Neural cell (in vitro differentiated cells): ENCODE data around the gene RIN3. TPM values are rescaled to one million over a fixed set of nuclear protein-coding genes. Genes with fewer than 3 reads are reported as not detected.

Source experiments
- H2AFZ ChIP-seq: fragments of 200-600, 300-800 bp; sonication (generic), shearing (Covaris generic); 2 replicates; pipeline ENCODE4 v1.6.0; 2014; ENCODE audit warnings: low read depth, mild to moderate bottlenecking, antibody characterized with exemption, low read length, moderate library complexity
- H3F3A ChIP-seq: fragments of 200-600 bp; shearing (Covaris generic); 2 replicates; pipeline ENCODE4 v1.6.1; 2016; ENCODE audit warnings: mild to moderate bottlenecking, moderate library complexity, mixed read lengths, antibody characterized with exemption, low read length; ENCODE audit not compliant: insufficient read depth, poor library complexity, severe bottlenecking
- H3K27ac ChIP-seq: fragments of 200-600, 300-800 bp; sonication (generic), shearing (Covaris generic); 2 replicates; pipeline ENCODE4 v1.5.1; 2014; ENCODE audit warnings: mild to moderate bottlenecking, low read length, moderate library complexity
- H3K27me3 ChIP-seq: fragments of 300-800, 200-600 bp; sonication (generic), shearing (Covaris generic); 2 replicates; pipeline ENCODE4 v1.6.0; 2014; ENCODE audit warnings: mild to moderate bottlenecking, low read depth, low read length, moderate library complexity; ENCODE audit not compliant: insufficient read depth
- H3K36me3 ChIP-seq: fragments of 300-800, 200-600 bp; sonication (generic), shearing (Covaris generic); 2 replicates; pipeline ENCODE4 v1.5.1; 2014; ENCODE audit warnings: mild to moderate bottlenecking, antibody characterized with exemption, low read length, moderate library complexity; ENCODE audit not compliant: insufficient read depth
- H3K4me2 ChIP-seq: fragments of 300-800, 200-600 bp; sonication (generic), shearing (Covaris generic); 2 replicates; pipeline ENCODE4 v1.6.0; 2014; ENCODE audit warnings: mild to moderate bottlenecking, low read length
- H3K4me3 ChIP-seq: fragments of 300-800, 200-600 bp; sonication (generic), shearing (Covaris generic); 2 replicates; pipeline ENCODE4 v1.5.1; 2014; ENCODE audit warnings: mild to moderate bottlenecking, low read length, moderate library complexity
- H3K79me2 ChIP-seq: fragments of 200-600 bp; shearing (Covaris generic); replicated peaks from 2 replicates; pipeline ENCODE4 v1.6.0; 2014; ENCODE audit warnings: mild to moderate bottlenecking, low read length, moderate library complexity; ENCODE audit not compliant: insufficient read depth
- H3K9ac ChIP-seq: fragments of 300-800, 200-600 bp; sonication (generic), shearing (Covaris generic); 2 replicates; pipeline ENCODE4 v1.6.1; 2016; ENCODE audit warnings: mild to moderate bottlenecking, low read length, mixed read lengths
- H3K9me2 ChIP-seq: fragments of 200-600 bp; shearing (Covaris generic); 2 replicates; pipeline ENCODE4 v1.6.1; 2016; ENCODE audit warnings: mild to moderate bottlenecking, low read length, mixed read lengths; ENCODE audit not compliant: insufficient read depth
- H3K9me3 ChIP-seq: fragments of 200-600, 300-800 bp; sonication (generic), shearing (Covaris generic); 2 replicates; pipeline ENCODE4 v1.6.1; 2016; ENCODE audit warnings: mild to moderate bottlenecking, mixed run types, low read length, moderate library complexity, mixed read lengths
- H4K20me1 ChIP-seq: fragments of 200-600 bp; shearing (Covaris generic); 2 replicates; pipeline ENCODE4 v1.6.1; 2016; ENCODE audit warnings: mild to moderate bottlenecking, mixed run types; ENCODE audit not compliant: insufficient read depth
- CTCF ChIP-seq: fragments of 450-650 bp; IDR thresholded peaks from 2 replicates; pipeline ENCODE4 v1.5.1; 2014; ENCODE audit warnings: antibody characterized with exemption, mild to moderate bottlenecking, moderate library complexity; ENCODE audit not compliant: poor library complexity, severe bottlenecking
- EP300 ChIP-seq: fragments of 450-650 bp; conservative IDR thresholded peaks from 2 replicates; pipeline ENCODE4 v1.6.1; 2014; ENCODE audit warnings: antibody characterized with exemption, mild to moderate bottlenecking, moderate library complexity; ENCODE audit not compliant: poor library complexity, severe bottlenecking
- EZH2 ChIP-seq: fragments of 200-600, 300-800 bp; shearing (Covaris generic), sonication (generic); IDR thresholded peaks from 2 replicates; pipeline ENCODE4 v1.6.1; 2014; ENCODE audit warnings: antibody characterized with exemption, low read length, borderline replicate concordance, mild to moderate bottlenecking; ENCODE audit not compliant: insufficient read depth, poor library complexity, severe bottlenecking
- MXI1 ChIP-seq: fragments of 450-650 bp; conservative IDR thresholded peaks from 2 replicates; pipeline ENCODE4 v1.6.1; 2014; ENCODE audit warnings: antibody characterized with exemption, mild to moderate bottlenecking; ENCODE audit not compliant: poor library complexity, severe bottlenecking
- POLR2AphosphoS5 ChIP-seq: IDR thresholded peaks from 2 replicates; pipeline ENCODE4 v1.6.1; 2012
- RAD21 ChIP-seq: fragments of 450-650 bp; conservative IDR thresholded peaks from 2 replicates; pipeline ENCODE4 v1.6.1; 2014; ENCODE audit warnings: antibody characterized with exemption, mild to moderate bottlenecking, moderate library complexity
- REST ChIP-seq: IDR thresholded peaks from 2 replicates; pipeline ENCODE4 v1.6.1; 2012; ENCODE audit warnings: borderline replicate concordance
- SMC3 ChIP-seq: fragments of 450-650 bp; conservative IDR thresholded peaks from 2 replicates; pipeline ENCODE4 v1.6.1; 2014; ENCODE audit warnings: antibody characterized with exemption, mild to moderate bottlenecking, moderate library complexity; ENCODE audit not compliant: poor library complexity
- TAF1 ChIP-seq: IDR thresholded peaks from 2 replicates; pipeline ENCODE4 v1.6.1; 2012; ENCODE audit warnings: low read depth
- polyA plus RNA-seq: library from polyadenylated mRNA; depleted of rRNA; stranded (reverse); fragments of >200 nt; gene quantifications from 2 replicates; pipeline ENCODE4 v1.2.3, GENCODE V29; 2014

RIN3 gene
- polyA plus RNA-seq, 1 donor from 2014 or later, result not detected

- Histone ChIP-seq H3K27me3 (no peaks in the 10 kb centered on the region), H3F3A (no peaks in the 10 kb centered on the region), H4K20me1 (no peaks in the 10 kb centered on the region), H3K4me2 (no peak overlapping the region), H3K36me3 (no peaks in the 10 kb centered on the region), H3K27ac (no peak overlapping the region), H3K9me3 (no peaks in the 10 kb centered on the region), H3K9me2 (no peaks in the 10 kb centered on the region), H2AFZ (no peak overlapping the region), H3K79me2 (no peaks in the 10 kb centered on the region), H3K4me3 (no peak overlapping the region), H3K9ac (no peak overlapping the region)
- TF ChIP-seq POLR2AphosphoS5, result no peak
- no peak for TF ChIP-seq EP300
- no peak for TF ChIP-seq RAD21
- no peak for TF ChIP-seq TAF1
- TF ChIP-seq EZH2, result no peak
- TF ChIP-seq MXI1, result no peak
- no peak for TF ChIP-seq CTCF
- no peak for TF ChIP-seq REST
- no peak for TF ChIP-seq SMC3
These were observed 161.8 kb downstream of the RIN3 start for GRCh38 chr14:92675421-92675820.

GRCh38 chr14:92675976-92676375 is 162.4 kb downstream of the RIN3 start:
- Histone ChIP-seq H4K20me1 (no peaks in the 10 kb centered on the region), H3K79me2 (no peaks in the 10 kb centered on the region), H3K9ac (no peak overlapping the region), H3K9me2 (no peaks in the 10 kb centered on the region), H3K27me3 (no peaks in the 10 kb centered on the region), H3K4me2 (no peak overlapping the region), H2AFZ (no peak overlapping the region), H3K36me3 (no peaks in the 10 kb centered on the region), H3K27ac (no peak overlapping the region), H3F3A (no peaks in the 10 kb centered on the region), H3K9me3 (no peaks in the 10 kb centered on the region), H3K4me3 (no peak overlapping the region)
- TF ChIP-seq REST (no peak), RAD21 (no peak), POLR2AphosphoS5 (no peak), EP300 (no peak), TAF1 (no peak), MXI1 (no peak), EZH2 (no peak), SMC3 (no peak), CTCF (no peak)
